Natural killer cell treated with Interleukin-12 subunit alpha and Interleukin-12 subunit beta and Interleukin-15 and Interleukin-18, amount 100 ng/mL, for 72 hours (primary cell): Measurements from ENCODE around the gene TACC2. TPM values are rescaled to one million over a fixed set of nuclear protein-coding genes. Genes with fewer than 3 reads are reported as not detected.
"Not testable (repeated sequence)": the region's sequence is repeated elsewhere in the genome, so short reads cannot be mapped to it uniquely, and the experiment has no call there.

Experiments used
- ATAC-seq, 2 donors: fragments of 150-1000 bp; cut with Tn5 transposase in 1 of 2; sonication (Bioruptor Pico), chemical (Tn5 transposase) in 1 of 2; 2 replicates each; pipeline ENCODE4 v1.10.0; 2021
- DNase-seq: peaks from one replicate; pipeline ENCODE4 v3.0.0; 2022; ENCODE audit warnings: low spot score
- H3K27ac Mint-ChIP-seq, 2 donors: 1 replicate in 1 of 2; 2 replicates in 1 of 2; pipeline ENCODE4 v1.8.0; 2022; ENCODE audit warnings: mixed read lengths in 2 of 2, mild to moderate bottlenecking in 1 of 2, moderate library complexity in 1 of 2
- H3K27me3 Mint-ChIP-seq, 2 donors: 1 replicate in 1 of 2; 2 replicates in 1 of 2; pipeline ENCODE4 v1.8.0; 2022; ENCODE audit warnings: mixed read lengths in 2 of 2
- H3K36me3 Mint-ChIP-seq: one replicate; pipeline ENCODE4 v1.8.0; 2022; ENCODE audit warnings: mixed read lengths
- H3K4me1 Mint-ChIP-seq, 2 donors: 1 replicate in 1 of 2; 2 replicates in 1 of 2; pipeline ENCODE4 v1.8.0; 2022; ENCODE audit warnings: low read depth in 2 of 2, mixed read lengths in 2 of 2, mild to moderate bottlenecking in 1 of 2
- H3K4me3 Mint-ChIP-seq: one replicate; pipeline ENCODE4 v1.8.0; 2022; ENCODE audit warnings: mixed read lengths
- H3K9me3 Mint-ChIP-seq: 2 replicates; pipeline ENCODE4 v1.8.0; 2022; ENCODE audit warnings: mixed read lengths
- total RNA-seq, 2 donors: library from RNA; stranded (reverse); gene quantifications; one replicate each; pipeline ENCODE4 v1.2.3, GENCODE V29; 2022

Gene TACC2
- total RNA-seq, 2 donors from 2014 or later = not detected

- no peak for DNase-seq
- Mint-ChIP-seq H3K9me3 (no peaks in the 10 kb centered on the region), H3K4me1 (no peaks in the 10 kb centered on the region), H3K4me3 (no peak overlapping the region), H3K27ac (no peak overlapping the region), H3K36me3 (no peaks in the 10 kb centered on the region), H3K27me3 (peaks cover 6 to 12% of the 10 kb centered on the region in 2 donors)
- ATAC-seq = no peak
These were observed 199.7 kb downstream of the TACC2 start for GRCh38 chr10:122188706-122189105.

- Mint-ChIP-seq H3K27ac (no peak overlapping the region), H3K4me3 (no peak overlapping the region), H3K9me3 (no peaks in the 10 kb centered on the region), H3K4me1 (no peaks in the 10 kb centered on the region), H3K36me3 (no peaks in the 10 kb centered on the region), H3K27me3 (peaks cover 6 to 12% of the 10 kb centered on the region in 2 donors)
- ATAC-seq = no peak
- no peak for DNase-seq
These were observed 200.2 kb downstream of the TACC2 start for GRCh38 chr10:122189185-122189584.

GRCh38 chr10:122190176-122190943 is 201.4 kb downstream of the TACC2 start:
- DNase-seq (no peak), ATAC-seq (no peak)
- Mint-ChIP-seq H3K4me3 (no peak overlapping the region), H3K9me3 (no peaks in the 10 kb centered on the region), H3K27ac (no peak overlapping the region), H3K36me3 (no peaks in the 10 kb centered on the region), H3K4me1 (no peaks in the 10 kb centered on the region), H3K27me3 (peaks cover 6 to 12% of the 10 kb centered on the region in 2 donors)

GRCh38 chr10:122191936-122192541 is 203.1 kb downstream of the TACC2 start:
- Mint-ChIP-seq H3K4me3 (no peak overlapping the region), H3K27ac (no peak overlapping the region), H3K36me3 (no peaks in the 10 kb centered on the region), H3K4me1 (no peaks in the 10 kb centered on the region), H3K9me3 (no peaks in the 10 kb centered on the region), H3K27me3 (peaks cover 6 to 12% of the 10 kb centered on the region in 2 donors)
- DNase-seq = no peak
- no peak for ATAC-seq

GRCh38 chr10:122194251-122194650 is 205.3 kb downstream of the TACC2 start:
- Mint-ChIP-seq H3K9me3 (no peaks in the 10 kb centered on the region), H3K4me3 (no peak overlapping the region), H3K27me3 (peaks cover 6 to 12% of the 10 kb centered on the region in 2 donors), H3K4me1 (no peaks in the 10 kb centered on the region), H3K36me3 (no peaks in the 10 kb centered on the region), H3K27ac (no peak overlapping the region)
- ATAC-seq (no peak), DNase-seq (no peak)

- no peaks in the 10 kb centered on the region for H3K9me3 Mint-ChIP-seq
- H3K36me3 Mint-ChIP-seq = no peaks in the 10 kb centered on the region
- H3K27me3 Mint-ChIP-seq = peaks cover 0 to 3% of the 10 kb centered on the region in 2 donors
- H3K4me1 Mint-ChIP-seq = no peaks in the 10 kb centered on the region
- DNase-seq = no peak
- ATAC-seq = no peak
- no peak overlapping the region for H3K4me3 Mint-ChIP-seq
- no peak overlapping the region for H3K27ac Mint-ChIP-seq
These were observed 207.3 kb downstream of the TACC2 start for GRCh38 chr10:122196218-122196617.

GRCh38 chr10:122197611-122198222 is 208.8 kb downstream of the TACC2 start:
- H3K9me3 Mint-ChIP-seq = no peaks in the 10 kb centered on the region
- H3K27me3 Mint-ChIP-seq = no peaks in the 10 kb centered on the region
- DNase-seq (no peak), ATAC-seq (no peak)
- H3K27ac Mint-ChIP-seq = no peak overlapping the region
- H3K36me3 Mint-ChIP-seq = no peaks in the 10 kb centered on the region
- H3K4me3 Mint-ChIP-seq = no peak overlapping the region
- H3K4me1 Mint-ChIP-seq = no peaks in the 10 kb centered on the region

- no peak overlapping the region for H3K27ac Mint-ChIP-seq
- no peaks in the 10 kb centered on the region for H3K27me3 Mint-ChIP-seq
- H3K36me3 Mint-ChIP-seq = no peaks in the 10 kb centered on the region
- DNase-seq = no peak
- H3K9me3 Mint-ChIP-seq = no peaks in the 10 kb centered on the region
- H3K4me3 Mint-ChIP-seq = no peak overlapping the region
- H3K4me1 Mint-ChIP-seq = no peaks in the 10 kb centered on the region
- peak in 1 of 2 donors; percentile 34 for ATAC-seq
These were observed 209.7 kb downstream of the TACC2 start for GRCh38 chr10:122198631-122199030.

GRCh38 chr10:122199070-122199469 is 210.1 kb downstream of the TACC2 start:
- H3K9me3 Mint-ChIP-seq = no peaks in the 10 kb centered on the region
- H3K4me1 Mint-ChIP-seq = no peaks in the 10 kb centered on the region
- no peak overlapping the region for H3K4me3 Mint-ChIP-seq
- no peaks in the 10 kb centered on the region for H3K36me3 Mint-ChIP-seq
- peak in 1 of 2 donors; percentile 37 for ATAC-seq
- no peak overlapping the region for H3K27ac Mint-ChIP-seq
- no peaks in the 10 kb centered on the region for H3K27me3 Mint-ChIP-seq
- no peak for DNase-seq

GRCh38 chr10:122199689-122200088 is 210.7 kb downstream of the TACC2 start:
- H3K27me3 Mint-ChIP-seq = no peaks in the 10 kb centered on the region
- no peak overlapping the region for H3K4me3 Mint-ChIP-seq
- H3K36me3 Mint-ChIP-seq = no peaks in the 10 kb centered on the region
- DNase-seq (no peak), ATAC-seq (no peak)
- H3K4me1 Mint-ChIP-seq = no peaks in the 10 kb centered on the region
- H3K27ac Mint-ChIP-seq = no peak overlapping the region
- H3K9me3 Mint-ChIP-seq = no peaks in the 10 kb centered on the region

- DNase-seq (no peak), ATAC-seq (no peak)
- Mint-ChIP-seq H3K27ac (no peak overlapping the region), H3K36me3 (no peaks in the 10 kb centered on the region), H3K27me3 (no peaks in the 10 kb centered on the region), H3K4me1 (no peaks in the 10 kb centered on the region), H3K9me3 (no peaks in the 10 kb centered on the region), H3K4me3 (no peak overlapping the region)
These were observed 212.4 kb downstream of the TACC2 start for GRCh38 chr10:122201401-122201800.

GRCh38 chr10:122203180-122203579 is 214.2 kb downstream of the TACC2 start:
- H3K27me3 Mint-ChIP-seq, H3K27ac Mint-ChIP-seq, DNase-seq, H3K9me3 Mint-ChIP-seq, H3K4me1 Mint-ChIP-seq, H3K4me3 Mint-ChIP-seq, ATAC-seq, H3K36me3 Mint-ChIP-seq: not testable (repeated sequence)

- Mint-ChIP-seq H3K27ac (no peak overlapping the region), H3K27me3 (peaks cover under 1 to 10% of the 10 kb centered on the region in 2 donors), H3K4me3 (no peak overlapping the region), H3K9me3 (no peaks in the 10 kb centered on the region), H3K4me1 (no peaks in the 10 kb centered on the region), H3K36me3 (no peaks in the 10 kb centered on the region)
- DNase-seq (no peak), ATAC-seq (peak in 1 of 2 donors; percentile 34)
These were observed 215.9 kb downstream of the TACC2 start for GRCh38 chr10:122204691-122205489.
